Panc1 (cell line): ENCODE measurements around the gene TSTD2.

ENCODE experiments used
- POLR2AphosphoS5 ChIP-seq: IDR thresholded peaks from 2 replicates; pipeline ENCODE4 v1.6.1; 2012; ENCODE audit warnings: mild to moderate bottlenecking, low read depth, low read length, moderate library complexity
- SIN3A ChIP-seq: IDR thresholded peaks from 2 replicates; pipeline ENCODE4 v1.6.1; 2012; ENCODE audit warnings: low read depth, mild to moderate bottlenecking, low read length, moderate library complexity, borderline replicate concordance; ENCODE audit not compliant: insufficient read depth
- TF ChIP-seq, protein P1 (sequence below): fragments of 450-650 bp; IDR thresholded peaks from 2 replicates; pipeline ENCODE4 v1.5.1; 2017; ENCODE audit warnings: mild to moderate bottlenecking

DNA sequence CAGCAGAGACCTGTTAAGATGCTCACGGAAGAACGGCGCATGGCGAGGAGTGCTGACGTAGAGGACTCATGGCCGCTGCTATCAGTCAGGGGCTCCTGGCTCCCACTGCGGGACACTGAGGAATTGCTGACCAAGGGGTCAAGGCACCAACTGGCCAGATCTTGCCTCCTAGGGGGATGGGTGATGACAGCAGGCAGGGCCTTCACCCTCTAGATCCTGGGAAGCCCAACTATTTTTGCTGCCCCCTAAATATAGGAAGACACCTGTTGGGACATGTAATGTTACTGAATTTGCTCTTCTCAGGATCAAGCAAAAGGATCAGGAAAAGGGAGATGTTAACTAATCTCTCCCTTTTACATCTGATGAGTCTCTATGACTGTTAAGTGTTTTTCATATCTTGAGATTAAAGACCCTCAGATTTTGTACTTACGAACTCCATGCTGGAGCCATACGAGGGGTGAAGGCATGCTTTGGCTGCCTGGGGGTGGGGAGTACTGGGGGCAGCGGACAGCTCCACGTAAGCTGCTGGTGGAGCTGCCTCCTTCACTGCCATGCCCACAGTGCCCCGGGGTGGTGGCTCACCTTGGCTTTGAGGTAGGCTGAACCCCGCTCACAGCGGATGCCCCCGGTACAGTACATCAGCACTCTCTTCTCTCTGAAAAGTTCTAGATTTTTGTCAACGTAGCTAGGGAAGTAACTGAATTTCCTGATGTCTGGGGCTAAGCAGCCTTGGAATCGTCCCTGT, 28.1 kb downstream of the TSTD2 start:
- TF ChIP-seq, protein P1, sequence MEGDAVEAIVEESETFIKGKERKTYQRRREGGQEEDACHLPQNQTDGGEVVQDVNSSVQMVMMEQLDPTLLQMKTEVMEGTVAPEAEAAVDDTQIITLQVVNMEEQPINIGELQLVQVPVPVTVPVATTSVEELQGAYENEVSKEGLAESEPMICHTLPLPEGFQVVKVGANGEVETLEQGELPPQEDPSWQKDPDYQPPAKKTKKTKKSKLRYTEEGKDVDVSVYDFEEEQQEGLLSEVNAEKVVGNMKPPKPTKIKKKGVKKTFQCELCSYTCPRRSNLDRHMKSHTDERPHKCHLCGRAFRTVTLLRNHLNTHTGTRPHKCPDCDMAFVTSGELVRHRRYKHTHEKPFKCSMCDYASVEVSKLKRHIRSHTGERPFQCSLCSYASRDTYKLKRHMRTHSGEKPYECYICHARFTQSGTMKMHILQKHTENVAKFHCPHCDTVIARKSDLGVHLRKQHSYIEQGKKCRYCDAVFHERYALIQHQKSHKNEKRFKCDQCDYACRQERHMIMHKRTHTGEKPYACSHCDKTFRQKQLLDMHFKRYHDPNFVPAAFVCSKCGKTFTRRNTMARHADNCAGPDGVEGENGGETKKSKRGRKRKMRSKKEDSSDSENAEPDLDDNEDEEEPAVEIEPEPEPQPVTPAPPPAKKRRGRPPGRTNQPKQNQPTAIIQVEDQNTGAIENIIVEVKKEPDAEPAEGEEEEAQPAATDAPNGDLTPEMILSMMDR, result no peak
- TF ChIP-seq SIN3A (no peak), POLR2AphosphoS5 (no peak)
